ENCODE measurements around the gene MUS81.

Gene MUS81

GRCh38 chr11:65866509-65867283 lies 6.5 kb downstream of the MUS81 start:
- in situ Hi-C loops (cut with MboI; ENCODE audit: low pct_unique_long_range_greater_than_20kb, low sequenced_read_pairs, unreplicated experiment) = no loop called here
- no peak for TF ChIP-seq CTCF (IDR thresholded peaks at IDR 0.05; ENCODE audit: extremely low read depth, insufficient read depth, missing control alignments)

GRCh38 chr11:65867284-65868071 lies 7.2 kb downstream of the MUS81 start:
- in situ Hi-C loops (cut with MboI; ENCODE audit: low pct_unique_long_range_greater_than_20kb, low sequenced_read_pairs, unreplicated experiment) = no loop called here
- no peak for TF ChIP-seq CTCF (IDR thresholded peaks at IDR 0.05; ENCODE audit: extremely low read depth, insufficient read depth, missing control alignments)
- DNase-seq (ENCODE audit: low spot score) = no peak

More at GRCh38 chr11:65866509-65867283, 6.5 kb downstream of the MUS81 start:
- no peak for DNase-seq (ENCODE audit: low spot score)

- in situ Hi-C loops (cut with MboI; ENCODE audit: low pct_unique_long_range_greater_than_20kb, low sequenced_read_pairs, unreplicated experiment) = no loop called here
Observed at GRCh38 chr11:65868076-65868667, 7.9 kb downstream of the MUS81 start.

GRCh38 chr11:65868907-65869306 lies 8.7 kb downstream of the MUS81 start:
- in situ Hi-C loops (cut with MboI; ENCODE audit: low pct_unique_long_range_greater_than_20kb, low sequenced_read_pairs, unreplicated experiment) = no loop called here
- DNase-seq (ENCODE audit: low spot score) = no peak
- TF ChIP-seq CTCF (IDR thresholded peaks at IDR 0.05; ENCODE audit: extremely low read depth, insufficient read depth, missing control alignments) = no peak

More at GRCh38 chr11:65868076-65868667, 7.9 kb downstream of the MUS81 start:
- TF ChIP-seq CTCF (IDR thresholded peaks at IDR 0.05; ENCODE audit: extremely low read depth, insufficient read depth, missing control alignments) = no peak
- DNase-seq (ENCODE audit: low spot score) = no peak

- in situ Hi-C loops (cut with MboI; ENCODE audit: low pct_unique_long_range_greater_than_20kb, low sequenced_read_pairs, unreplicated experiment) = no loop called here
- TF ChIP-seq CTCF (IDR thresholded peaks at IDR 0.05; ENCODE audit: extremely low read depth, insufficient read depth, missing control alignments) = no peak
- DNase-seq (ENCODE audit: low spot score) = no peak
Observed at GRCh38 chr11:65869643-65870306, 9.5 kb downstream of the MUS81 start.

- TF ChIP-seq CTCF (IDR thresholded peaks at IDR 0.05; ENCODE audit: extremely low read depth, insufficient read depth, missing control alignments) = no peak
- in situ Hi-C loops (cut with MboI; ENCODE audit: low pct_unique_long_range_greater_than_20kb, low sequenced_read_pairs, unreplicated experiment) = no loop called here
- no peak for DNase-seq (ENCODE audit: low spot score)
Observed at GRCh38 chr11:65870307-65870658, 10.1 kb downstream of the MUS81 start.

All from GM13977 (cell line).